Adrenal gland (tissue), 5 donors: Measurements from ENCODE around the gene GPR171.

Source experiments
- CTCF ChIP-seq, 6 experiments: fragments of 450-650 bp in 4 of 6; fragments of 200-600 bp in 2 of 6; sonication (generic) in 1 of 6; IDR thresholded peaks; 1 replicate in 5 of 6; 2 replicates in 1 of 6; pipeline versions ENCODE4 v1.5.1 to v1.8.0; 2016 to 2021; ENCODE audit warnings: antibody characterized with exemption in 6 of 6, mild to moderate bottlenecking in 2 of 6, moderate library complexity in 1 of 6
- POLR2A ChIP-seq, 2 donors: fragments of 450-650 bp; IDR thresholded peaks; one replicate each; pipeline ENCODE4 v1.6.1; 2017; ENCODE audit warnings: antibody characterized with exemption in 2 of 2, mild to moderate bottlenecking in 2 of 2, moderate library complexity in 1 of 2
- donor health status: DM: no; HTN: no; CAD: no.

DNA sequence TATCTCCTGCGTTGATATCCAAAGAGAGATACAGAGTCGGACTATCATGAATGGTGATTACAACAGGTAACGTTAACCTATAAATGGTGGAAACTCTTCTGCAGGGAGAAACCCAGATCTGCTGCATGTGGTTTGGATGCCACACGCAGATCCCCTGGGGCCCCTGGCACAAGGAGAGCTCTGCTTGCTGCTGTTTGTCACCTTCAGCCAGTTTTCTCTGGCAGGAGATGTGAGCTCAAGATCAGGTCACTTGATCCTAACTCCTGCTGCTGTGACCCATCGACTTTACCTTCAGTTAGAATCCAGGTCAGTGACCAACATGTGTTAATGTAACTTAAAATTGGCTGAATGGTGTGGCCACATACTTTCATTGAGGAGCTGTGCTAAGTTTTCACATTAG lies 23.8 kb upstream of the GPR171 start:
- TF ChIP-seq POLR2A (IDR thresholded peaks at IDR 0.05): no peak
- TF ChIP-seq CTCF (IDR thresholded peaks at IDR 0.05): no peak
